Measurements from ENCODE around the gene TSR3.

GRCh38 chr16:1389762-1390161, 38.1 kb upstream of the TSR3 start:
- TF ChIP-seq MEF2D (CRISPR knock-in tag; IDR thresholded peaks at IDR 0.05) (no peak), IRX3 (CRISPR knock-in tag; IDR thresholded peaks at IDR 0.05; ENCODE audit: borderline replicate concordance, low read depth) (no peak)
